Neural cell (in vitro differentiated cells): ENCODE data around the gene CDT1.

ENCODE experiments used
- EZH2 ChIP-seq: fragments of 200-600, 300-800 bp; shearing (Covaris generic), sonication (generic); IDR thresholded peaks from 2 replicates; pipeline ENCODE4 v1.6.1; 2014; ENCODE audit warnings: antibody characterized with exemption, low read length, borderline replicate concordance, mild to moderate bottlenecking; ENCODE audit not compliant: insufficient read depth, poor library complexity, severe bottlenecking
- POLR2AphosphoS5 ChIP-seq: IDR thresholded peaks from 2 replicates; pipeline ENCODE4 v1.6.1; 2012
- TF ChIP-seq, protein P1 (sequence below): fragments of 450-650 bp; IDR thresholded peaks from 2 replicates; pipeline ENCODE4 v1.5.1; 2014; ENCODE audit warnings: antibody characterized with exemption, mild to moderate bottlenecking, moderate library complexity; ENCODE audit not compliant: poor library complexity, severe bottlenecking
- TF ChIP-seq, protein P2 (sequence below): IDR thresholded peaks from 2 replicates; pipeline ENCODE4 v1.6.1; 2012; ENCODE audit warnings: borderline replicate concordance

DNA sequence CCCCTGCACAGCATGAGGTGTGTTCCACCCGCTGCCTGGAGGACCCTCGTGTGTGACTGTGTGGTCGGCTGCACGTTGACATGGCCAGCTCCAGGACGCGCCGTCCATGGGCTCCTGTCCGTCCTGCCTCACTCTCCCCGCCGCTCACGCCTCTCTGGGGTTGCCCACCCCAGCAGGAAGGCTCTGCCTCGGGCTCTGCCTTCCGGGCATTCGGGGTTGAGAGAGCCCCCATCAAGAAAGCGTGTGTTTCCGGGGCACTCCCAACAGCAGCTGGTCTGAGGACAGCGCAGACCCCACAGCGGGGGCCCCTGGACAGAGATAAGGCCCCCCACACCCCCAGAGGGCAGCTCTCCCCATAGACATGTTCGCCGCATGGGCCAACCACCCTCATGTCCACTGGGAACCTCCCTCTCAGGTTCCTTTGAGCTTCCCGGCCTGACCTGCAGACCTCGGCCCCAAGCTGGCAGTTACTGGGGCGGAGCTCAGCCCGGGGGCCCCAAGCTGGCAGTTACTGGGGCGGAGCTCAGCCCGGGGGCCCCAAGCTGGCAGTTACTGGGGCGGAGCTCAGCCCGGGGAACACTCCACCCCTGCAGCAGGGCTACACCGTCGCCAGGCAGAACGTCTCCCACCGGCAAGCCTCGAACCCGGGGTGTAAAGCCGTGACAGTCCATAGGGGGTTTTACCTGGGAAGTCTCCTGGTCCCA, 10.2 kb upstream of the CDT1 start:
- TF ChIP-seq EZH2 (no peak), POLR2AphosphoS5 (no peak)
- TF ChIP-seq, protein P1, sequence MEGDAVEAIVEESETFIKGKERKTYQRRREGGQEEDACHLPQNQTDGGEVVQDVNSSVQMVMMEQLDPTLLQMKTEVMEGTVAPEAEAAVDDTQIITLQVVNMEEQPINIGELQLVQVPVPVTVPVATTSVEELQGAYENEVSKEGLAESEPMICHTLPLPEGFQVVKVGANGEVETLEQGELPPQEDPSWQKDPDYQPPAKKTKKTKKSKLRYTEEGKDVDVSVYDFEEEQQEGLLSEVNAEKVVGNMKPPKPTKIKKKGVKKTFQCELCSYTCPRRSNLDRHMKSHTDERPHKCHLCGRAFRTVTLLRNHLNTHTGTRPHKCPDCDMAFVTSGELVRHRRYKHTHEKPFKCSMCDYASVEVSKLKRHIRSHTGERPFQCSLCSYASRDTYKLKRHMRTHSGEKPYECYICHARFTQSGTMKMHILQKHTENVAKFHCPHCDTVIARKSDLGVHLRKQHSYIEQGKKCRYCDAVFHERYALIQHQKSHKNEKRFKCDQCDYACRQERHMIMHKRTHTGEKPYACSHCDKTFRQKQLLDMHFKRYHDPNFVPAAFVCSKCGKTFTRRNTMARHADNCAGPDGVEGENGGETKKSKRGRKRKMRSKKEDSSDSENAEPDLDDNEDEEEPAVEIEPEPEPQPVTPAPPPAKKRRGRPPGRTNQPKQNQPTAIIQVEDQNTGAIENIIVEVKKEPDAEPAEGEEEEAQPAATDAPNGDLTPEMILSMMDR: no peak
- TF ChIP-seq, protein P2, sequence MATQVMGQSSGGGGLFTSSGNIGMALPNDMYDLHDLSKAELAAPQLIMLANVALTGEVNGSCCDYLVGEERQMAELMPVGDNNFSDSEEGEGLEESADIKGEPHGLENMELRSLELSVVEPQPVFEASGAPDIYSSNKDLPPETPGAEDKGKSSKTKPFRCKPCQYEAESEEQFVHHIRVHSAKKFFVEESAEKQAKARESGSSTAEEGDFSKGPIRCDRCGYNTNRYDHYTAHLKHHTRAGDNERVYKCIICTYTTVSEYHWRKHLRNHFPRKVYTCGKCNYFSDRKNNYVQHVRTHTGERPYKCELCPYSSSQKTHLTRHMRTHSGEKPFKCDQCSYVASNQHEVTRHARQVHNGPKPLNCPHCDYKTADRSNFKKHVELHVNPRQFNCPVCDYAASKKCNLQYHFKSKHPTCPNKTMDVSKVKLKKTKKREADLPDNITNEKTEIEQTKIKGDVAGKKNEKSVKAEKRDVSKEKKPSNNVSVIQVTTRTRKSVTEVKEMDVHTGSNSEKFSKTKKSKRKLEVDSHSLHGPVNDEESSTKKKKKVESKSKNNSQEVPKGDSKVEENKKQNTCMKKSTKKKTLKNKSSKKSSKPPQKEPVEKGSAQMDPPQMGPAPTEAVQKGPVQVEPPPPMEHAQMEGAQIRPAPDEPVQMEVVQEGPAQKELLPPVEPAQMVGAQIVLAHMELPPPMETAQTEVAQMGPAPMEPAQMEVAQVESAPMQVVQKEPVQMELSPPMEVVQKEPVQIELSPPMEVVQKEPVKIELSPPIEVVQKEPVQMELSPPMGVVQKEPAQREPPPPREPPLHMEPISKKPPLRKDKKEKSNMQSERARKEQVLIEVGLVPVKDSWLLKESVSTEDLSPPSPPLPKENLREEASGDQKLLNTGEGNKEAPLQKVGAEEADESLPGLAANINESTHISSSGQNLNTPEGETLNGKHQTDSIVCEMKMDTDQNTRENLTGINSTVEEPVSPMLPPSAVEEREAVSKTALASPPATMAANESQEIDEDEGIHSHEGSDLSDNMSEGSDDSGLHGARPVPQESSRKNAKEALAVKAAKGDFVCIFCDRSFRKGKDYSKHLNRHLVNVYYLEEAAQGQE: no peak
